ENCODE results near the gene DEAF1.
A peak's percentile ranks its signal among the peaks of the same experiment; 100 is the strongest.

The DEAF1 gene

GRCh38 chr11:618856-619627 is 76.0 kb downstream of the DEAF1 start:
- H3K9ac ChIP-seq (ENCODE audit: low read length) = no peak overlapping the region
- H3K4me3 ChIP-seq (ENCODE audit: low read length) = no peak overlapping the region
- H3K27ac ChIP-seq (ENCODE audit: low read depth, low read length) = no peak overlapping the region
- H3K36me3 ChIP-seq (ENCODE audit: control insufficient read depth, insufficient read depth, low read length) = peaks cover 4% of the 10 kb centered on the region
- H3K27me3 ChIP-seq (ENCODE audit: control insufficient read depth, insufficient read depth, low read length) = no peaks in the 10 kb centered on the region
- H3K4me1 ChIP-seq (ENCODE audit: control insufficient read depth, insufficient read depth, low read length) = peaks cover 4% of the 10 kb centered on the region

GRCh38 chr11:617912-618682 is 76.9 kb downstream of the DEAF1 start:
- no peak overlapping the region for H3K9ac ChIP-seq (ENCODE audit: low read length)
- H3K36me3 ChIP-seq (ENCODE audit: control insufficient read depth, insufficient read depth, low read length) = peaks cover 4% of the 10 kb centered on the region
- no peak overlapping the region for H3K27ac ChIP-seq (ENCODE audit: low read depth, low read length)
- H3K27me3 ChIP-seq (ENCODE audit: control insufficient read depth, insufficient read depth, low read length) = no peaks in the 10 kb centered on the region
- peaks cover 4% of the 10 kb centered on the region for H3K4me1 ChIP-seq (ENCODE audit: control insufficient read depth, insufficient read depth, low read length)
- no peak overlapping the region for H3K4me3 ChIP-seq (ENCODE audit: low read length)

- Histone ChIP-seq H3K4me3 (ENCODE audit: low read length) (no peak overlapping the region), H3K27me3 (ENCODE audit: control insufficient read depth, insufficient read depth, low read length) (no peaks in the 10 kb centered on the region), H3K27ac (ENCODE audit: low read depth, low read length) (no peak overlapping the region), H3K4me1 (ENCODE audit: control insufficient read depth, insufficient read depth, low read length) (peaks cover 4% of the 10 kb centered on the region), H3K36me3 (ENCODE audit: control insufficient read depth, insufficient read depth, low read length) (peaks cover 4% of the 10 kb centered on the region), H3K9ac (ENCODE audit: low read length) (no peak overlapping the region)
Measured at GRCh38 chr11:617199-617911, 77.7 kb downstream of the DEAF1 start.

- no peaks in the 10 kb centered on the region for H3K27me3 ChIP-seq (ENCODE audit: control insufficient read depth, insufficient read depth, low read length)
- H3K9ac ChIP-seq (ENCODE audit: low read length) = no peak overlapping the region
- peaks cover 7% of the 10 kb centered on the region for H3K36me3 ChIP-seq (ENCODE audit: control insufficient read depth, insufficient read depth, low read length)
- H3K27ac ChIP-seq (ENCODE audit: low read depth, low read length) = peak overlapping the region; percentile 98
- H3K4me3 ChIP-seq (ENCODE audit: low read length) = peak overlapping the region; percentile 92
- H3K4me1 ChIP-seq (ENCODE audit: control insufficient read depth, insufficient read depth, low read length) = peaks cover 4% of the 10 kb centered on the region
Measured at GRCh38 chr11:616320-617198, 78.5 kb downstream of the DEAF1 start.

- Histone ChIP-seq H3K9ac (ENCODE audit: low read length) (peak within 1 kb of the TSS; percentile 93), H3K36me3 (ENCODE audit: control insufficient read depth, insufficient read depth, low read length) (peaks cover 15% of the 10 kb centered on the region), H3K4me3 (ENCODE audit: low read length) (peak within 1 kb of the TSS; percentile 92), H3K27me3 (ENCODE audit: control insufficient read depth, insufficient read depth, low read length) (no peaks in the 10 kb centered on the region), H3K27ac (ENCODE audit: low read depth, low read length) (peak within 1 kb of the TSS; percentile 98), H3K4me1 (ENCODE audit: control insufficient read depth, insufficient read depth, low read length) (peaks cover 4% of the 10 kb centered on the region)
Measured at GRCh38 chr11:615504-616319, 79.3 kb downstream of the DEAF1 start, which contains the start of gene IRF7. Gene IRF7, minus strand, starts transcription at chr11:615950. Its CDS starts 586 bp downstream, at chr11:615364.

GRCh38 chr11:614623-615503 is 80.2 kb downstream of the DEAF1 start:
- Histone ChIP-seq H3K4me3 (ENCODE audit: low read length) (peak overlapping the region; percentile 92), H3K4me1 (ENCODE audit: control insufficient read depth, insufficient read depth, low read length) (peaks cover 4% of the 10 kb centered on the region), H3K27ac (ENCODE audit: low read depth, low read length) (peak overlapping the region; percentile 98), H3K36me3 (ENCODE audit: control insufficient read depth, insufficient read depth, low read length) (peaks cover 19% of the 10 kb centered on the region), H3K9ac (ENCODE audit: low read length) (peak overlapping the region; percentile 93), H3K27me3 (ENCODE audit: control insufficient read depth, insufficient read depth, low read length) (no peaks in the 10 kb centered on the region)

GRCh38 chr11:614021-614622 is 80.9 kb downstream of the DEAF1 start:
- H3K4me1 ChIP-seq (ENCODE audit: control insufficient read depth, insufficient read depth, low read length) = peaks cover 4% of the 10 kb centered on the region
- peaks cover 21% of the 10 kb centered on the region for H3K36me3 ChIP-seq (ENCODE audit: control insufficient read depth, insufficient read depth, low read length)
- no peaks in the 10 kb centered on the region for H3K27me3 ChIP-seq (ENCODE audit: control insufficient read depth, insufficient read depth, low read length)
- H3K27ac ChIP-seq (ENCODE audit: low read depth, low read length) = peak overlapping the region; percentile 15
- peak overlapping the region; percentile 92 for H3K4me3 ChIP-seq (ENCODE audit: low read length)
- H3K9ac ChIP-seq (ENCODE audit: low read length) = no peak overlapping the region

GRCh38 chr11:613369-613968 is 81.6 kb downstream of the DEAF1 start:
- no peak overlapping the region for H3K27ac ChIP-seq (ENCODE audit: low read depth, low read length)
- H3K36me3 ChIP-seq (ENCODE audit: control insufficient read depth, insufficient read depth, low read length) = peaks cover 26% of the 10 kb centered on the region
- H3K27me3 ChIP-seq (ENCODE audit: control insufficient read depth, insufficient read depth, low read length) = no peaks in the 10 kb centered on the region
- H3K4me3 ChIP-seq (ENCODE audit: low read length) = no peak overlapping the region
- no peak overlapping the region for H3K9ac ChIP-seq (ENCODE audit: low read length)
- peaks cover 4% of the 10 kb centered on the region for H3K4me1 ChIP-seq (ENCODE audit: control insufficient read depth, insufficient read depth, low read length)

- Histone ChIP-seq H3K4me3 (ENCODE audit: low read length) (no peak overlapping the region), H3K9ac (ENCODE audit: low read length) (no peak overlapping the region), H3K27ac (ENCODE audit: low read depth, low read length) (no peak overlapping the region), H3K36me3 (ENCODE audit: control insufficient read depth, insufficient read depth, low read length) (peaks cover 31% of the 10 kb centered on the region), H3K27me3 (ENCODE audit: control insufficient read depth, insufficient read depth, low read length) (no peaks in the 10 kb centered on the region), H3K4me1 (ENCODE audit: control insufficient read depth, insufficient read depth, low read length) (peaks cover 4% of the 10 kb centered on the region)
Measured at GRCh38 chr11:612961-613300, 82.1 kb downstream of the DEAF1 start.
